IMR-90 (cell line): ENCODE measurements around the gene RAD51D. TPM values are rescaled to one million over a fixed set of nuclear protein-coding genes. Genes with fewer than 3 reads are reported as not detected.

Experiments used
- ATAC-seq: fragments of 200-7000 bp; cut with Tn5 transposase; 2 replicates; pipeline ENCODE4 v1.9.1; 2020; ENCODE audit warnings: low read depth, mild to moderate bottlenecking, moderate library complexity
- BruUV-seq: library from RNA; stranded (reverse); fragments of 400-500 nt; replicated peaks from 2 replicates; lab custom pipeline; 2021; lab: Mats Ljungman, UMichigan
- CTCF ChIA-PET: fragments of 300-600 bp; formaldehyde crosslinking; extraction: SDS; loops from one replicate; lab custom pipeline; 2021; ENCODE audit warnings: antibody characterized with exemption; lab: Yijun Ruan, JAX
- POLR2A ChIA-PET: fragments of 300-600 bp; sonication (Branson Sonifier 250); formaldehyde crosslinking; loops from one replicate; lab custom pipeline; 2022; ENCODE audit warnings: antibody characterized with exemption; ENCODE audit not compliant: unreplicated experiment; lab: Charles Lee
- DNase-seq: peaks from one replicate; pipeline ENCODE4 v3.0.0; 2013
- H2AFZ ChIP-seq: replicated peaks from 2 replicates; pipeline ENCODE3; 2013; ENCODE audit warnings: low read length, mild to moderate bottlenecking; ENCODE audit not compliant: poor library complexity
- H2AK5ac ChIP-seq: 2 replicates; pipeline ENCODE4 v1.6.1; 2013; ENCODE audit warnings: low read depth, low read length, inconsistent platforms
- H2AK9ac ChIP-seq: replicated peaks from 2 replicates; pipeline ENCODE3; 2013; ENCODE audit warnings: mild to moderate bottlenecking, low read depth, low read length, moderate library complexity; ENCODE audit not compliant: poor library complexity
- H2BK120ac ChIP-seq: 2 replicates; pipeline ENCODE4 v1.6.1; 2013; ENCODE audit warnings: low read depth, low read length, inconsistent platforms
- H2BK15ac ChIP-seq: 3 replicates; pipeline ENCODE4 v1.6.1; 2013; ENCODE audit warnings: low read depth, low read length, inconsistent platforms
- H2BK20ac ChIP-seq: 2 replicates; pipeline ENCODE4 v1.6.1; 2013; ENCODE audit warnings: low read depth, mild to moderate bottlenecking, inconsistent platforms, low read length, moderate library complexity
- H2BK5ac ChIP-seq: 2 replicates; pipeline ENCODE4 v1.6.1; 2013; ENCODE audit warnings: mild to moderate bottlenecking, low read depth, low read length, inconsistent platforms; ENCODE audit not compliant: poor library complexity, severe bottlenecking
- H3K14ac ChIP-seq: replicated peaks from 2 replicates; pipeline ENCODE4 v1.6.1; 2013; ENCODE audit warnings: low read depth, low read length, inconsistent platforms
- H3K18ac ChIP-seq: 2 replicates; pipeline ENCODE4 v1.6.1; 2013; ENCODE audit warnings: low read depth, low read length, control low read depth
- H3K23ac ChIP-seq: 2 replicates; pipeline ENCODE4 v1.6.1; 2013; ENCODE audit warnings: low read depth, low read length, inconsistent platforms
- H3K27ac ChIP-seq: 2 replicates; pipeline ENCODE4 v1.5.1; 2013; ENCODE audit warnings: mild to moderate bottlenecking, control low read depth, low read length; ENCODE audit not compliant: insufficient read depth
- H3K27me3 ChIP-seq: 2 replicates; pipeline ENCODE4 v1.6.1; 2013; ENCODE audit warnings: low read length; ENCODE audit not compliant: control insufficient read depth, insufficient read depth
- H3K36me3 ChIP-seq: 2 replicates; pipeline ENCODE4 v1.6.1; 2013; ENCODE audit warnings: low read length, mixed read lengths; ENCODE audit not compliant: control insufficient read depth, insufficient read depth
- H3K4ac ChIP-seq: 2 replicates; pipeline ENCODE4 v1.6.1; 2013; ENCODE audit warnings: low read depth, low read length, inconsistent platforms
- H3K4me1 ChIP-seq: 2 replicates; pipeline ENCODE4 v1.6.1; 2013; ENCODE audit warnings: low read length, mixed read lengths; ENCODE audit not compliant: control insufficient read depth, insufficient read depth
- H3K4me2 ChIP-seq: 2 replicates; pipeline ENCODE4 v1.6.1; 2013; ENCODE audit warnings: low read depth, mild to moderate bottlenecking, control low read depth, low read length, moderate library complexity
- H3K4me3 ChIP-seq: 2 replicates; pipeline ENCODE4 v1.5.1; 2013; ENCODE audit warnings: low read depth, mild to moderate bottlenecking, control low read depth, low read length, moderate library complexity; ENCODE audit not compliant: insufficient read depth
- H3K56ac ChIP-seq: 2 replicates; pipeline ENCODE4 v1.6.1; 2013; ENCODE audit warnings: low read length, inconsistent platforms; ENCODE audit not compliant: insufficient read depth; ENCODE audit errors: extremely low read depth
- H3K79me1 ChIP-seq, 2 experiments: 2 replicates each; pipeline ENCODE4 v1.6.1; 2013; ENCODE audit warnings: low read length in 2 of 2, inconsistent platforms in 1 of 2, low read depth in 1 of 2
- H3K9ac ChIP-seq: 2 replicates; pipeline ENCODE4 v1.6.1; 2013; ENCODE audit warnings: low read depth, low read length, control low read depth
- H3K9me1 ChIP-seq: 2 replicates; pipeline ENCODE4 v1.6.1; 2013; ENCODE audit warnings: low read length, inconsistent platforms; ENCODE audit not compliant: insufficient read depth
- H3K9me3 ChIP-seq: 2 replicates; pipeline ENCODE4 v1.6.1; 2013; ENCODE audit warnings: low read length; ENCODE audit not compliant: control insufficient read depth, insufficient read depth
- H4K20me1 ChIP-seq: 2 replicates; pipeline ENCODE4 v1.6.1; 2013; ENCODE audit warnings: low read length, inconsistent platforms; ENCODE audit not compliant: insufficient read depth
- H4K5ac ChIP-seq: 2 replicates; pipeline ENCODE4 v1.6.1; 2013; ENCODE audit warnings: mild to moderate bottlenecking, low read depth, low read length, control low read depth
- H4K8ac ChIP-seq, 2 experiments: 2 replicates each; pipeline ENCODE4 v1.6.1; 2013; ENCODE audit warnings: low read depth in 2 of 2, low read length in 2 of 2, control low read depth in 1 of 2, inconsistent platforms in 1 of 2
- H4K91ac ChIP-seq: 2 replicates; pipeline ENCODE4 v1.6.1; 2013; ENCODE audit warnings: low read depth, low read length, inconsistent platforms; ENCODE audit not compliant: insufficient read depth
- CEBPB ChIP-seq: IDR thresholded peaks from 2 replicates; pipeline ENCODE4 v1.6.1; 2012; ENCODE audit warnings: low read depth, low read length, improper control_type of control experiment
- FOS ChIP-seq: fragments of 150-350 bp; IDR thresholded peaks from 2 replicates; pipeline ENCODE4 v1.6.1; 2016; ENCODE audit warnings: low read depth, low read length
- MAZ ChIP-seq: IDR thresholded peaks from 2 replicates; pipeline ENCODE4 v1.6.1; 2012; ENCODE audit warnings: low read depth, mild to moderate bottlenecking, low read length, improper control_type of control experiment, moderate library complexity, borderline replicate concordance
- MXI1 ChIP-seq: IDR thresholded peaks from 2 replicates; pipeline ENCODE4 v1.6.1; 2012; ENCODE audit warnings: low read depth, mild to moderate bottlenecking, low read length, moderate library complexity, borderline replicate concordance
- NFE2L2 ChIP-seq: fragments of 150-350 bp; IDR thresholded peaks from 2 replicates; pipeline ENCODE4 v1.6.1; 2016; ENCODE audit warnings: low read depth, mild to moderate bottlenecking, low read length
- RAD21 ChIP-seq: IDR thresholded peaks from 2 replicates; pipeline ENCODE4 v1.6.1; 2012; ENCODE audit warnings: low read length, improper control_type of control experiment
- RCOR1 ChIP-seq: IDR thresholded peaks from 2 replicates; pipeline ENCODE4 v1.6.1; 2012; ENCODE audit warnings: mild to moderate bottlenecking, low read length, improper control_type of control experiment; ENCODE audit not compliant: insufficient replicate concordance
- SMC3 ChIP-seq: fragments of 150-350 bp; IDR thresholded peaks from 2 replicates; pipeline ENCODE4 v1.6.1; 2016; ENCODE audit warnings: low read depth, mild to moderate bottlenecking, antibody characterized with exemption, low read length, moderate library complexity
- WGBS, 2 experiments: methylation state at CpG; one replicate each; pipeline versions ENCODE4 v1.1.5 to v1.1.7; 2013; ENCODE audit warnings: missing lambda C conversion rate in 2 of 2; ENCODE audit not compliant: insufficient read length in 1 of 2; ENCODE audit errors: extremely low coverage in 2 of 2; 5-methylcytosine and 5-hydroxymethylcytosine counted together
- dilution Hi-C: fragments of 300-500 bp; cut with HindIII; formaldehyde crosslinking; loops from one replicate; pipeline ENCODE4 v1.14.3; 2018; ENCODE audit warnings: low sequenced_read_pairs; ENCODE audit not compliant: unreplicated experiment
- in situ Hi-C: fragments of 300-500 bp; cut with MboI; formaldehyde crosslinking; loops from 3 replicates; pipeline ENCODE4 v1.14.3; 2019; ENCODE audit warnings: low sequenced_read_pairs, inconsistent platforms, mixed read lengths
- intact Hi-C: fragments of 100-400 bp; cut with micrococcal nuclease; formaldehyde crosslinking; loops from 2 replicates; pipeline ENCODE4 v1.10.0; 2022
- polyA plus RNA-seq, 3 experiments: library from polyadenylated mRNA; depleted of rRNA; stranded (reverse); fragments of >200 nt; gene quantifications; 2 replicates each; pipeline ENCODE4 v1.2.3, GENCODE V29; 2012; ENCODE audit warnings: low replicate concordance in 1 of 3
- total RNA-seq: library from RNA; depleted of rRNA; stranded (reverse); fragments of >200 nt; gene quantifications from 2 replicates; pipeline ENCODE4 v1.2.3, GENCODE V29; 2012
- TF ChIP-seq, protein P1 (sequence below): fragments of 150-350 bp; IDR thresholded peaks from 2 replicates; pipeline ENCODE4 v1.6.1; 2016; ENCODE audit warnings: low read depth, mild to moderate bottlenecking, low read length, moderate library complexity, borderline replicate concordance
- TF ChIP-seq, protein P2 (sequence below): fragments of 150-350 bp; IDR thresholded peaks from 2 replicates; pipeline ENCODE4 v1.6.1; 2017; ENCODE audit warnings: mild to moderate bottlenecking, antibody characterized with exemption, low read length, low read depth

The RAD51D gene
- total and polyA plus RNA-seq, 2 of the 4 experiments (the other 2 are of a cell fraction) = 10.8 to 12.7 TPM

DNA sequence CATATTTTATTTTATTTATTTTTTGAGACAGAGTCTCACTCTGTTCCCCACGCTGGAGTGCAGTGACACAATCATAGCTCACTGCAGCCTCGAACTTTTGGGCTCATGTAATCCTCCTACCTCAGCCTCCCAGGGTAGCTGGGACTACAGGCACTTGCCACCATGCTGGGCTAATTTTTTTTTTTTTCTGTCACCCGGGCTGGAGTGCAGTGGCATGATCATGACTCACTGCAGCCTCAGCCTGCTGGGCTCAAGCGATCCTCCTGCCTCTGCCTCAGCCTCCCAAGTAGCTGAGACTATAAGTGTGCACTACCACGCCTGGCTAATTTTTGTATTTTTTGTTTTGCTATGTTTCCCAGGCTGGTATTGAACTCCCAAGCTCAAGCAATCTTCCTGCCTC is 45.1 kb upstream of the RAD51D start:
- ChIA-PET CTCF (no interaction called here), POLR2A (no interaction called here)
- Histone ChIP-seq H2AK5ac (no peak overlapping the region), H3K4me1 (peaks cover 4% of the 10 kb centered on the region; the same call in 1 of the 2 replicates), H3K9me1 (0 out of 2 replicates have a peak, but pooled peaks cover 5% of the 10 kb centered on the region), H3K27me3 (peaks cover 23% of the 10 kb centered on the region), H4K20me1 (no peaks in the 10 kb centered on the region), H4K91ac (no peak overlapping the region), H2BK5ac (no peak overlapping the region), H3K23ac (no peak overlapping the region), H2BK15ac (no peak overlapping the region), H2BK20ac (no peak overlapping the region), H3K4ac (no peak overlapping the region), H3K9ac (no peak overlapping the region), H3K36me3 (no peaks in the 10 kb centered on the region), H3K27ac (no peak overlapping the region), H2AK9ac (no peak overlapping the region), H3K4me2 (no peak overlapping the region), H3K4me3 (no peak overlapping the region), H3K79me1 (no peaks in the 10 kb centered on the region), H3K14ac (no peak overlapping the region), H3K9me3 (no peaks in the 10 kb centered on the region), H4K8ac (no peak overlapping the region), H4K5ac (no peak overlapping the region), H2AFZ (no peak overlapping the region), H2BK120ac (no peak overlapping the region), H3K18ac (no peak overlapping the region), H3K56ac (no peak overlapping the region)
- TF ChIP-seq RAD21 = no peak
- TF ChIP-seq FOS = no peak
- no peak for TF ChIP-seq MAZ
- no peak for TF ChIP-seq RCOR1
- TF ChIP-seq NFE2L2 = no peak
- TF ChIP-seq, protein P1, sequence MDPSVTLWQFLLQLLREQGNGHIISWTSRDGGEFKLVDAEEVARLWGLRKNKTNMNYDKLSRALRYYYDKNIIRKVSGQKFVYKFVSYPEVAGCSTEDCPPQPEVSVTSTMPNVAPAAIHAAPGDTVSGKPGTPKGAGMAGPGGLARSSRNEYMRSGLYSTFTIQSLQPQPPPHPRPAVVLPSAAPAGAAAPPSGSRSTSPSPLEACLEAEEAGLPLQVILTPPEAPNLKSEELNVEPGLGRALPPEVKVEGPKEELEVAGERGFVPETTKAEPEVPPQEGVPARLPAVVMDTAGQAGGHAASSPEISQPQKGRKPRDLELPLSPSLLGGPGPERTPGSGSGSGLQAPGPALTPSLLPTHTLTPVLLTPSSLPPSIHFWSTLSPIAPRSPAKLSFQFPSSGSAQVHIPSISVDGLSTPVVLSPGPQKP = no peak
- no peak for TF ChIP-seq SMC3
- no peak for TF ChIP-seq CEBPB
- no peak for TF ChIP-seq MXI1
- TF ChIP-seq, protein P2, sequence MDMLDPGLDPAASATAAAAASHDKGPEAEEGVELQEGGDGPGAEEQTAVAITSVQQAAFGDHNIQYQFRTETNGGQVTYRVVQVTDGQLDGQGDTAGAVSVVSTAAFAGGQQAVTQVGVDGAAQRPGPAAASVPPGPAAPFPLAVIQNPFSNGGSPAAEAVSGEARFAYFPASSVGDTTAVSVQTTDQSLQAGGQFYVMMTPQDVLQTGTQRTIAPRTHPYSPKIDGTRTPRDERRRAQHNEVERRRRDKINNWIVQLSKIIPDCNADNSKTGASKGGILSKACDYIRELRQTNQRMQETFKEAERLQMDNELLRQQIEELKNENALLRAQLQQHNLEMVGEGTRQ = no peak
- WGBS, 2 experiments = 50% methylated on average over 1 of the region's 5 CpGs; no CpG with 5 or more reads in 1 of the 2 experiments
- no peak for ATAC-seq
- dilution Hi-C loops (no loop called here), intact Hi-C loops (no loop called here), in situ Hi-C loops (loop anchor here (5.0 kb wide), 1 partner anchor 373 kb away; the partner anchor contains the start of gene SLFN12L)
- BruUV-seq = no TSS peak
- no peak for DNase-seq
